NB4 (cell line): ENCODE data around the gene NUDT9.
"Not testable (repeated sequence)": the region's sequence is repeated elsewhere in the genome, so short reads cannot be mapped to it uniquely, and the experiment has no call there.

Experiments used
- DNase-seq: peaks from one replicate; pipeline ENCODE4 v3.0.0; 2010; ENCODE audit warnings: low read depth
- H3K4me3 ChIP-seq: one replicate; pipeline ENCODE4 v1.5.1; 2011; ENCODE audit warnings: mild to moderate bottlenecking, low read depth, low read length, moderate library complexity
- MAX ChIP-seq: IDR thresholded peaks from 2 replicates; pipeline ENCODE4 v1.6.1; 2011; ENCODE audit warnings: low read depth, low read length
- MYC ChIP-seq: IDR thresholded peaks from 2 replicates; pipeline ENCODE4 v1.6.1; 2011; ENCODE audit warnings: low read depth, low read length
- POLR2A ChIP-seq: IDR thresholded peaks from 2 replicates; pipeline ENCODE4 v1.6.1; 2011; ENCODE audit warnings: mild to moderate bottlenecking; ENCODE audit not compliant: insufficient read length; ENCODE audit errors: extremely low read depth
- TF ChIP-seq, protein P1 (sequence below): IDR thresholded peaks from one replicate; pipeline ENCODE4 v1.5.1; 2012; ENCODE audit warnings: low read depth, low read length

NUDT9 gene

DNA sequence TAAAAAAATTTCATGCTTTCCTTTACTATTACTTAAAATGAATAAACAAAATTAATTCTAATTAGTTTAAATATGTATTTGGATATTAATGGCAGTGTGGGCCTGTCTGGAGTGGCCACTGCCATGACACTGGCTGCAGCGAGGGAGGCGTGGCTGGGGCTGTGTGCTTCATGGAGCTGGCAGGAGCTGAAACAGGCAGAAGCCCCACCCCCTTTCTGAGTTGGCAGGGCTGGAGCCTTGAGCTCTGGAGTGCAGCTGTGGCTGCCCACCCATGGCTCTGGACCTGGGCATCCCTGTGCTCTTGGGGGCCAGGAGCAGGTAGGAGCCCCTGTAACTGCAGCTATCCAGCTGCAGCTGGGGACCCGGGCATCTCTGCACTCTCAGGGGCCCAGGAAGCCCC is 23.2 kb upstream of the NUDT9 start:
- no peak overlapping the region for H3K4me3 ChIP-seq
- TF ChIP-seq, protein P1, sequence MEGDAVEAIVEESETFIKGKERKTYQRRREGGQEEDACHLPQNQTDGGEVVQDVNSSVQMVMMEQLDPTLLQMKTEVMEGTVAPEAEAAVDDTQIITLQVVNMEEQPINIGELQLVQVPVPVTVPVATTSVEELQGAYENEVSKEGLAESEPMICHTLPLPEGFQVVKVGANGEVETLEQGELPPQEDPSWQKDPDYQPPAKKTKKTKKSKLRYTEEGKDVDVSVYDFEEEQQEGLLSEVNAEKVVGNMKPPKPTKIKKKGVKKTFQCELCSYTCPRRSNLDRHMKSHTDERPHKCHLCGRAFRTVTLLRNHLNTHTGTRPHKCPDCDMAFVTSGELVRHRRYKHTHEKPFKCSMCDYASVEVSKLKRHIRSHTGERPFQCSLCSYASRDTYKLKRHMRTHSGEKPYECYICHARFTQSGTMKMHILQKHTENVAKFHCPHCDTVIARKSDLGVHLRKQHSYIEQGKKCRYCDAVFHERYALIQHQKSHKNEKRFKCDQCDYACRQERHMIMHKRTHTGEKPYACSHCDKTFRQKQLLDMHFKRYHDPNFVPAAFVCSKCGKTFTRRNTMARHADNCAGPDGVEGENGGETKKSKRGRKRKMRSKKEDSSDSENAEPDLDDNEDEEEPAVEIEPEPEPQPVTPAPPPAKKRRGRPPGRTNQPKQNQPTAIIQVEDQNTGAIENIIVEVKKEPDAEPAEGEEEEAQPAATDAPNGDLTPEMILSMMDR: no peak
- no peak for TF ChIP-seq MAX
- TF ChIP-seq MYC: no peak
- no peak for TF ChIP-seq POLR2A
- no peak for DNase-seq

DNA sequence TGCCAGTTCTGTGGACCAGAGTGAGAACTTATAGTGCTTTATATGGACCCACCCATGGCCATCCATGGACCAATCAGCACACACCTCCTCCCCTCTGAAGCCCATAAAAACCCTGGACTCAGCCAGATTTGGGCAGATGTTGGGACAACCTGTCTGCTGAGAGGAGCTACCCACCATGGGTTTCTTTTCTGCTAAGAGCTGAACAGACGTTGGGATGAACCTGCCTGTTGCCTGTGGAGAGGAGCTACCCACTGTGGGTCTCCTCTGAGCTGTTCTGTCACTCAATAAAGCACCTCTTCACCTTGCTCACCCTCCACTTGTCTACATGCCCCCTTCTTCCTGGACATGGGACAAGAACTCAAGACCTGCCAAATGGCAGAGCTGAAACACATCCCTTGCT is 22.4 kb upstream of the NUDT9 start:
- no peak for DNase-seq
- TF ChIP-seq, protein P1: no peak
- TF ChIP-seq MYC (no peak), POLR2A (no peak)
- H3K4me3 ChIP-seq: no peak overlapping the region

DNA sequence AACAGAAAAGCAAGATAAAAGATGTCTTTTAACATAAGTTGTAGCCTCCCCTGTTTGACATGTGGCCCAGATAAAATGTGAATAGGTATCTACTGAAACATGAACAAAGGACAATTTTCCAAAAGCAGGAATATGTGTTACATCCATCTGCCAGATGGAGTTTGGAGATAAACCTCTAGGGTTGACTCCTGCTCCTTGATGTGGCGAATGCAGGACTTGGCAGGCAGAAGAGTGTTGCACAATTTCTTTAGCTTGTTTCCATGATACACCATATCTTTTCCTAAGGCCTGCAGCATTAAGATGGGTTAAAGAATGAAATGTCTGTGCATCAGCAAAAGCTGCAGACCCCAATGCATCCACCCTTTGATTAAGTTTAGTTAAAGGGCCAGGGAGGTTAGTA is 18.6 kb upstream of the NUDT9 start:
- DNase-seq, H3K4me3 ChIP-seq: not testable (repeated sequence)

GRCh38 chr4:87405211-87405820 is 17.1 kb upstream of the NUDT9 start:
- TF ChIP-seq MAX: no peak
- TF ChIP-seq MYC: no peak
- TF ChIP-seq, protein P1: no peak
- no peak for TF ChIP-seq POLR2A
- H3K4me3 ChIP-seq: no peak overlapping the region
- no peak for DNase-seq

DNA sequence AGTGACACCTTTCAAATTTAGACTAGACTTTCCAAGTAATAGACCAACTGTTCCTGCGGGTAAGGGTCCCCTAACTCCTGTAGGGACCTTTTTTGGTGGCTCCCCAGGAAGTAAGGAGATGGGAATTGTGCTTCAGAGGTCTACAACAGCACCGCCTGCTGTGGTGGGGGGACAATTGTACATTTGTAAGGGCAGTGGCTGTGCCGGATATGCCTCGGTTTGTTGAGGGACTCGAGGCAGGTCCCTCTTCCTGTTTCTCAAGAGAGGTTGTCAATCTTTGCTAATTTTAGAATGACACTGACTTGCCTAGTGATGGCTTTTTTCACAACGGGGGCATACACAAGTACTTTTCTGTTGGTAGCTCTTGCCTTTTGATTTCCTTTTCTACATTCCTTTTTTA is 15.9 kb upstream of the NUDT9 start:
- DNase-seq: peak; percentile 93
- peak overlapping the region; percentile 37 for H3K4me3 ChIP-seq
- no peak for TF ChIP-seq POLR2A
- TF ChIP-seq, protein P1: peak; percentile 21

- peak; percentile 57 for DNase-seq
- peak overlapping the region; percentile 37 for H3K4me3 ChIP-seq
Measured at GRCh38 chr4:87406902-87407301, 15.5 kb upstream of the NUDT9 start.

DNA sequence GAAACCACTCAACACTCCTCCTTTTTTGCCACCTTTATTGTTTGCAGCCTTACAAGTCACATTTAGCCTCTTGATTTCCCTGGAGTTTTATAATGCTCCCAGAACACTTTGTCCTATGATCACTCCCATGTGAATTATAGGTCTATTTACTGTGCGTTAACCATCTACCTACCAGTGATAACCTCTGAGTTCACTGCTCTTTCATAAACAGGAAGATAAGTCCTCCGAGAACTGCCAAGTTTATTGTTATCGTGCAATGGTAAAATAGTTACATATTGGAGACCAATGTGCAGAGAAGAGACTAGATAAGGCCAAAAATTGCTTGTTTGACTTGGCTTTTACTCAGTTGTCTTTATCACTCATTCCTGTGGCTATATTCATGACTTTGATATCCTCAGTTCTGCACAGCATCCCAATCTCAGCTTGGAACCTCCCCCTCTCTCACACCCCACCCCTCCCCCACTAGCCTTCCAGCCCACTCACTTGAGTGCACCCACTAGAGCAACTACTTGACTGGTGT is 12.9 kb upstream of the NUDT9 start:
- no peak overlapping the region for H3K4me3 ChIP-seq
- TF ChIP-seq MAX (no peak), POLR2A (no peak), MYC (no peak)
- TF ChIP-seq, protein P1: no peak
- DNase-seq: no peak
